GM21526 (cell line): ENCODE results near the gene PCYOX1L.

Source experiments
- ATAC-seq: cut with Tn5 transposase; IDR thresholded peaks from one replicate; pipeline ENCODE4 v1.9.1; 2021; ENCODE audit warnings: moderate library complexity; ENCODE audit not compliant: unreplicated experiment, low FRiP score

Gene PCYOX1L

DNA sequence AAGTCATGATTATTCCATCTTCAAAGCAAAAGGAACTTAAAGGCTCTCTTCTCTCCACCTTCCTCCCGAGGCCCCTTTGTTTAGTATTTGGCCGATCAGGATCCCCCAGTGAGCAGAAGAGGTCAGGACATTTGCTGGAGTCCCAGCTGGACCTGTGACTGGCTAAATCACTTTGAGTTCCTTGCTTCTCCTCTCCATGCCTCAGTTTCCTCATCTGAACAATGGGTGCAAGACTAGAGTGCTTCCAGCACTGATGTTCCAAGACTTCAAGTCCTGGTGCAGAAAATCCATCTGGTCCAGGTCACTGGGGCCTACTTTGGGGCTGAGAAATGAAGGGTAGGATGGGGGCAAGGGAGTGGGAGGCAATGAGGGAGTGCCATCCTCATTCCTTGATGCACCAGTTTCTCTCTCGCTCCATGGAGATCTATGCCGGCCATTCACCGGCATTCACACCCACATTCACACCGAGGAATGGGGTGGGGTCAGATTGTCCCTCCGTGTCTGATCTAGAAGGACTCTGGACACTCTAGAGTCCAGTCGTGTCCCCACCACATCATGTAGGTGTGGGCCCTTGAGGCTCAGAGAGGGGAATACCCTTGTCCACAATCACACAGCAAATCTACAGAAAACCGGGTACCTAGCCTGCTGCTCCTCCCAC, 60.0 kb downstream of the PCYOX1L start:
- no peak for ATAC-seq

DNA sequence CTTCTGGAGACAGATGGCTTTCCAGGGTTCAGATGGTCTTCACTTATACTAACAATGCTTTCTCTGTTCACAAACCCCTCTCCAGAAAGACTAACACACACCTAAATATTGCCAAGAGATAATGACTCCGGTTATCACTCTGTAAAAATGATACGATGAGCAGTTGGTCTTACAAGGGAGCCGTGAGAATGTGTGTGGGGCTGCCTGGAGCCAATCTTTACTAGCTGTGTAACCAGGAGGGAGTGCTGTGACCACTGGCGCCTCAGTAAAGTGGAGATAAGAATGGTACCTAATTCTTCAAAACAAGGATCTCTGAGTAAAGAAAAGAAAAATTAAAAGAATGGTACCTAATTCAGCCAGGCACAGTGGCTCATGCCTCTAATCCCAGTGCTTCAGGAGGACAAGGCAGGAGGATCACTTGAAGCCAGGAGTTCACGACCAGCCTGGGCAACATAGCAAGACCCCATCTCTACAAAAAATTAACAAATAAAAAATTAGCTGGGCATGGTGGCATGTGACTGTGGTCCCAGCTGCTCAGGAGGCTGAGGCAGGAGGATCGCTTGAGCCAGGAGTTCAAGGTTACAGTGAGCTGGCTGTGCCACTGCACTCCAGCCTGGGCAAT, 61.2 kb downstream of the PCYOX1L start:
- no peak for ATAC-seq
